Testis (tissue), 2 donors: ENCODE results near the gene KIDINS220.

Experiments used
- POLR2A ChIP-seq: fragments of 450-650 bp; IDR thresholded peaks from one replicate; pipeline ENCODE4 v1.6.1; 2017; ENCODE audit warnings: antibody characterized with exemption, mild to moderate bottlenecking, moderate library complexity
- TF ChIP-seq, protein P1 (sequence below), 3 experiments: fragments of 450-650 bp in 2 of 3; fragments of 200-600 bp in 1 of 3; sonication (generic) in 1 of 3; IDR thresholded peaks; one replicate each; pipeline ENCODE4 v1.5.1; 2016 to 2019; ENCODE audit warnings: antibody characterized with exemption in 3 of 3, mild to moderate bottlenecking in 2 of 3, moderate library complexity in 1 of 3

DNA sequence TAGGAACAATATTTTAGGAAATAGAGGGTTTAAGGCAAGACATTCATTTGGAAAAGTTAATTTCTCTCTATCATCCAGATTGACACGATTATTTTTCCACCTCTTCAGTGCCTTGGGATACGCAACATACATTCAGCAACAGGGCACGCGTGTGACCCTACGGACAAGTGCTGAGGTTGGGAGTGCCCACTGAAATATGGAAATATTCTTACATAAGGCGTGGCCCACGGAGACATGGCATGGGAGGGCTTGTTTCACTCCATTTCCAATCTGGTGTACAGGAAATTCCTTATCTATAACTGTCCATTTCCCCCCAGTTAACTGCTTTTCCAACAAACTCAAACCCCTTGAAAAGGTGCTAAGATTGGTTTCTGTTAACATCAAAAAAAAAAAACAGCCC is 20.9 kb upstream of the KIDINS220 start:
- TF ChIP-seq, protein P1, sequence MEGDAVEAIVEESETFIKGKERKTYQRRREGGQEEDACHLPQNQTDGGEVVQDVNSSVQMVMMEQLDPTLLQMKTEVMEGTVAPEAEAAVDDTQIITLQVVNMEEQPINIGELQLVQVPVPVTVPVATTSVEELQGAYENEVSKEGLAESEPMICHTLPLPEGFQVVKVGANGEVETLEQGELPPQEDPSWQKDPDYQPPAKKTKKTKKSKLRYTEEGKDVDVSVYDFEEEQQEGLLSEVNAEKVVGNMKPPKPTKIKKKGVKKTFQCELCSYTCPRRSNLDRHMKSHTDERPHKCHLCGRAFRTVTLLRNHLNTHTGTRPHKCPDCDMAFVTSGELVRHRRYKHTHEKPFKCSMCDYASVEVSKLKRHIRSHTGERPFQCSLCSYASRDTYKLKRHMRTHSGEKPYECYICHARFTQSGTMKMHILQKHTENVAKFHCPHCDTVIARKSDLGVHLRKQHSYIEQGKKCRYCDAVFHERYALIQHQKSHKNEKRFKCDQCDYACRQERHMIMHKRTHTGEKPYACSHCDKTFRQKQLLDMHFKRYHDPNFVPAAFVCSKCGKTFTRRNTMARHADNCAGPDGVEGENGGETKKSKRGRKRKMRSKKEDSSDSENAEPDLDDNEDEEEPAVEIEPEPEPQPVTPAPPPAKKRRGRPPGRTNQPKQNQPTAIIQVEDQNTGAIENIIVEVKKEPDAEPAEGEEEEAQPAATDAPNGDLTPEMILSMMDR (IDR thresholded peaks at IDR 0.05): no peak
- TF ChIP-seq POLR2A: no peak
